BE2C (cell line): ENCODE data around the gene STXBP4.

Experiments used
- DNase-seq: peaks from one replicate; pipeline ENCODE4 v3.0.0-alpha.2; 2020
- H3K27me3 ChIP-seq: fragments of 250-450 bp; sonication (Bioruptor Pico); 2 replicates; pipeline ENCODE4 v1.5.1; 2020; ENCODE audit warnings: mild to moderate bottlenecking
- H3K36me3 ChIP-seq: fragments of 250-450 bp; sonication (Bioruptor Pico); 2 replicates; pipeline ENCODE4 v1.5.1; 2020; ENCODE audit warnings: mild to moderate bottlenecking
- H3K4me1 ChIP-seq: fragments of 250-450 bp; sonication (Bioruptor Pico); 2 replicates; pipeline ENCODE4 v1.5.1; 2020
- H3K4me3 ChIP-seq: 2 replicates; pipeline ENCODE4 v1.5.1; 2011; ENCODE audit warnings: low read depth, low read length
- H3K9me3 ChIP-seq: fragments of 250-450 bp; sonication (Bioruptor Pico); 2 replicates; pipeline ENCODE4 v1.5.1; 2020
- TF ChIP-seq, protein P1 (sequence below): IDR thresholded peaks from 2 replicates; pipeline ENCODE4 v1.5.1; 2012; ENCODE audit warnings: mild to moderate bottlenecking, low read depth, low read length

Gene STXBP4

DNA sequence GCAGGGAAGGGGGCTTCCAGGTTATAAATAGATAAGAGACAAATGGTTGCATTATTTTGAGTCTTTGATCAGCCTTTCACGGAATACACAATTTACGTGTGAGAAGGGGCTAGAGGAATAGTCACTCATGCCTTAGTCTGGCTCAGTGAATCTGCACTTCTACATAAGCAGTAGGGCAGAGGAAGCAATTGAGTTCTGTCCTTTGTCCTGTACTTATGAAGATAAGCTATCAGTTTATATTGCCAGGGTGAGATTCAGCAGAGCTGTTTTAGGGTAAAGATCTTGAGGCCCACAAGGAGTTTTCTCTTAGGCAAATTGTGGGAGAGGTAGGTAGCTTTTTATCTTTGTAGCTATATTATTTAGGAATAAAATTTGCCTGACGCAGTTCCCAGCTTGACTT, 34.6 kb upstream of the STXBP4 start:
- TF ChIP-seq, protein P1, sequence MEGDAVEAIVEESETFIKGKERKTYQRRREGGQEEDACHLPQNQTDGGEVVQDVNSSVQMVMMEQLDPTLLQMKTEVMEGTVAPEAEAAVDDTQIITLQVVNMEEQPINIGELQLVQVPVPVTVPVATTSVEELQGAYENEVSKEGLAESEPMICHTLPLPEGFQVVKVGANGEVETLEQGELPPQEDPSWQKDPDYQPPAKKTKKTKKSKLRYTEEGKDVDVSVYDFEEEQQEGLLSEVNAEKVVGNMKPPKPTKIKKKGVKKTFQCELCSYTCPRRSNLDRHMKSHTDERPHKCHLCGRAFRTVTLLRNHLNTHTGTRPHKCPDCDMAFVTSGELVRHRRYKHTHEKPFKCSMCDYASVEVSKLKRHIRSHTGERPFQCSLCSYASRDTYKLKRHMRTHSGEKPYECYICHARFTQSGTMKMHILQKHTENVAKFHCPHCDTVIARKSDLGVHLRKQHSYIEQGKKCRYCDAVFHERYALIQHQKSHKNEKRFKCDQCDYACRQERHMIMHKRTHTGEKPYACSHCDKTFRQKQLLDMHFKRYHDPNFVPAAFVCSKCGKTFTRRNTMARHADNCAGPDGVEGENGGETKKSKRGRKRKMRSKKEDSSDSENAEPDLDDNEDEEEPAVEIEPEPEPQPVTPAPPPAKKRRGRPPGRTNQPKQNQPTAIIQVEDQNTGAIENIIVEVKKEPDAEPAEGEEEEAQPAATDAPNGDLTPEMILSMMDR: no peak
- H3K9me3 ChIP-seq: no peaks in the 10 kb centered on the region
- no peaks in the 10 kb centered on the region; the same call in 1 of the 2 replicates for H3K4me1 ChIP-seq
- H3K36me3 ChIP-seq: no peaks in the 10 kb centered on the region
- no peaks in the 10 kb centered on the region for H3K27me3 ChIP-seq
- H3K4me3 ChIP-seq: no peak overlapping the region
- no peak for DNase-seq

- Histone ChIP-seq H3K4me1 (no peaks in the 10 kb centered on the region; the same call in 1 of the 2 replicates), H3K4me3 (no peak overlapping the region), H3K27me3 (no peaks in the 10 kb centered on the region), H3K36me3 (no peaks in the 10 kb centered on the region), H3K9me3 (no peaks in the 10 kb centered on the region)
- DNase-seq: no peak
- TF ChIP-seq, protein P1: no peak
Observed at GRCh38 chr17:54935471-54935870, 33.1 kb upstream of the STXBP4 start.

- no peak overlapping the region for H3K4me3 ChIP-seq
- TF ChIP-seq, protein P1: no peak
- no peaks in the 10 kb centered on the region for H3K9me3 ChIP-seq
- DNase-seq: no peak
- no peaks in the 10 kb centered on the region; the same call in 1 of the 2 replicates for H3K4me1 ChIP-seq
- H3K36me3 ChIP-seq: no peaks in the 10 kb centered on the region
- no peaks in the 10 kb centered on the region for H3K27me3 ChIP-seq
Observed at GRCh38 chr17:54937018-54937417, 31.5 kb upstream of the STXBP4 start.

DNA sequence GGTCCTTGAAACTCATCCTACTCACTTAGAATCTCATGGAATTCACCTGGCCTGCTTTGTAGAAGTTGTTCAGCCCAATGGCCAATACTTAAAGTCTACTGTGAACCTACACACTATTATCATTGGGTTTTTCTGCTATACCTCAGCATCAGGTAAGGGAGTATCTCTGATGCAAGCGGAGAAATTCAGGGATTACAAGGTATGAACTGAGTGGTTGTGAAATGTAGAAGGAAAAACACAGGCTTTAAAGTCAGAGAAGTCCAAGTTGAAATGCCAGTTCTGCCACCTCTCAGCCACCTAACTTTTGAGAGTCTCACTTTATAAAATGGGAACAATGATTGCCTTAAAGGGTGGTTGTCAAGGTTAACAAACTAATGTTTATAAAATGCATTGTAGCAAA, 31.1 kb upstream of the STXBP4 start:
- Histone ChIP-seq H3K27me3 (no peaks in the 10 kb centered on the region), H3K4me3 (no peak overlapping the region), H3K36me3 (no peaks in the 10 kb centered on the region), H3K4me1 (no peaks in the 10 kb centered on the region; the same call in 1 of the 2 replicates), H3K9me3 (no peaks in the 10 kb centered on the region)
- no peak for DNase-seq
- TF ChIP-seq, protein P1: no peak

- Histone ChIP-seq H3K27me3 (no peaks in the 10 kb centered on the region), H3K4me3 (no peak overlapping the region), H3K36me3 (no peaks in the 10 kb centered on the region), H3K9me3 (no peaks in the 10 kb centered on the region), H3K4me1 (no peaks in the 10 kb centered on the region; the same call in 1 of the 2 replicates)
- TF ChIP-seq, protein P1: no peak
- DNase-seq: no peak
Observed at GRCh38 chr17:54941285-54941684, 27.3 kb upstream of the STXBP4 start.

DNA sequence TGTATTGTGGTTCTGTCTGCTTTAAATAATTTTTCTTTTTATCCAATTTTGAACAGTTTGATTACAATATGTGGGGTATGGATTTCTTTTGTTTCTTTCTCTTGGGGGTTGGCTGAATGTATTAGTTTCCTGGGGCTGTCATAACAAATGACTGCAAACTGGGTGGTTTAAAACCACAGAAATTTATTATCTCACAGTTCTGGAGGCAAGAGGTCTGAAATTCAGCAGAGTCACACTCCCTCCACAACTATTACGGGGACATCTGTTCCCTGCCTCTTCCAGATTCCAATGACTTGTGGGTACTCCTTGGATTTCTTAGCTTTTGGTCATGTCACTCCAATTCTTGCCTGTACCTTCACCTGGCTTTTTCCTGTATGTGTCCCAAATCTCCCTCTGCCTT, 23.8 kb upstream of the STXBP4 start:
- no peaks in the 10 kb centered on the region for H3K36me3 ChIP-seq
- TF ChIP-seq, protein P1: no peak
- no peaks in the 10 kb centered on the region for H3K4me1 ChIP-seq
- H3K9me3 ChIP-seq: no peaks in the 10 kb centered on the region
- no peaks in the 10 kb centered on the region for H3K27me3 ChIP-seq
- H3K4me3 ChIP-seq: no peak overlapping the region
- DNase-seq: no peak
